SK-N-SH (cell line): ENCODE data around the gene C3orf22. TPM values are rescaled to one million over a fixed set of nuclear protein-coding genes. Genes with fewer than 3 reads are reported as not detected.

Source experiments
- CTCF ChIA-PET: fragments of 300-600, 350-600 bp; formaldehyde crosslinking; extraction: SDS; loops from one replicate; lab custom pipeline; 2021; lab: Yijun Ruan, JAX
- POLR2A ChIA-PET: fragments of 350-600 bp; sonication (Branson Sonifier 250); formaldehyde crosslinking; extraction: SDS; loops from one replicate; lab custom pipeline; 2020; ENCODE audit warnings: antibody characterized with exemption, inconsistent platforms; lab: Yijun Ruan, JAX
- DNase-seq: peaks from one replicate; pipeline ENCODE4 v3.0.0; 2012
- H2AFZ ChIP-seq: fragments of 200-600 bp; sonication (generic); 2 replicates; pipeline ENCODE4 v1.8.1; 2016; ENCODE audit warnings: antibody characterized with exemption, mild to moderate bottlenecking, low read depth
- H3F3A ChIP-seq: fragments of 200-600 bp; sonication (generic); replicated peaks from 2 replicates; pipeline ENCODE3; 2016; ENCODE audit warnings: antibody characterized with exemption, mild to moderate bottlenecking; ENCODE audit not compliant: insufficient read depth
- H3K27ac ChIP-seq, 2 experiments: fragments of 200-500 bp in 1 of 2; fragments of 200-600 bp in 1 of 2; sonication (Bioruptor generic) in 1 of 2; sonication (generic), shearing (Covaris generic) in 1 of 2; 2 replicates each; pipeline versions ENCODE4 v1.5.1 to v1.6.1; 2014 to 2016; ENCODE audit warnings: low read depth in 2 of 2, inconsistent platforms in 1 of 2, low read length in 1 of 2, mild to moderate bottlenecking in 1 of 2, mixed read lengths in 1 of 2
- H3K27me3 ChIP-seq: fragments of 200-600 bp; sonication (generic), shearing (Covaris generic); 2 replicates; pipeline ENCODE4 v1.6.1; 2016; ENCODE audit warnings: mixed run types; ENCODE audit not compliant: insufficient read depth
- H3K36me3 ChIP-seq, 2 experiments: fragments of 200-500 bp in 1 of 2; fragments of 200-600 bp in 1 of 2; sonication (Bioruptor generic) in 1 of 2; sonication (generic) in 1 of 2; replicated peaks in 1 of 2; 2 replicates each; pipeline versions ENCODE3 to v1.5.1; 2014 to 2016; ENCODE audit warnings: low read length in 1 of 2, mild to moderate bottlenecking in 1 of 2; ENCODE audit not compliant: insufficient read depth in 2 of 2, control insufficient read depth in 1 of 2
- H3K4me1 ChIP-seq, 2 experiments: fragments of 200-500 bp in 1 of 2; fragments of 200-600 bp in 1 of 2; sonication (Bioruptor generic) in 1 of 2; sonication (generic), shearing (Covaris generic) in 1 of 2; 2 replicates each; pipeline versions ENCODE4 v1.5.1 to v1.6.1; 2014 to 2016; ENCODE audit warnings: low read depth in 1 of 2, low read length in 1 of 2, mixed run types in 1 of 2; ENCODE audit not compliant: insufficient read depth in 2 of 2, control insufficient read depth in 1 of 2
- H3K4me2 ChIP-seq: fragments of 200-600 bp; sonication (generic), shearing (Covaris generic); 2 replicates; pipeline ENCODE4 v1.6.1; 2017; ENCODE audit warnings: mixed run types
- H3K4me3 ChIP-seq, 2 experiments: fragments of 200-500 bp in 1 of 2; fragments of 200-600 bp in 1 of 2; sonication (Bioruptor generic) in 1 of 2; sonication (generic), shearing (Covaris generic) in 1 of 2; 2 replicates each; pipeline versions ENCODE4 v1.5.1 to v1.8.1; 2014 to 2016; ENCODE audit warnings: low read depth in 2 of 2, inconsistent platforms in 1 of 2, low read length in 1 of 2, mild to moderate bottlenecking in 1 of 2, mixed read lengths in 1 of 2, moderate library complexity in 1 of 2
- H3K79me2 ChIP-seq: fragments of 200-600 bp; sonication (generic); 2 replicates; pipeline ENCODE4 v1.8.1; 2017; ENCODE audit warnings: mild to moderate bottlenecking; ENCODE audit not compliant: insufficient read depth
- H3K9ac ChIP-seq: fragments of 200-600 bp; sonication (generic); 2 replicates; pipeline ENCODE4 v1.6.1; 2017; ENCODE audit warnings: mixed run types
- H3K9me2 ChIP-seq: fragments of 200-600 bp; sonication (generic); 2 replicates; pipeline ENCODE4 v1.6.1; 2017; ENCODE audit warnings: mixed run types
- H3K9me3 ChIP-seq: fragments of 200-600 bp; sonication (generic); 2 replicates; pipeline ENCODE4 v1.6.1; 2017; ENCODE audit warnings: mixed run types, mild to moderate bottlenecking, moderate library complexity
- H4K20me1 ChIP-seq: fragments of 200-600 bp; sonication (generic); 2 replicates; pipeline ENCODE4 v1.6.1; 2017; ENCODE audit warnings: mild to moderate bottlenecking, mixed run types; ENCODE audit not compliant: insufficient read depth
- FOSL2 ChIP-seq: IDR thresholded peaks from 2 replicates; pipeline ENCODE4 v1.4.0; 2012; ENCODE audit warnings: low read depth, mild to moderate bottlenecking, moderate library complexity, borderline replicate concordance
- FOXM1 ChIP-seq: IDR thresholded peaks from 2 replicates; pipeline ENCODE4 v1.4.0; 2012; ENCODE audit warnings: low read depth, mild to moderate bottlenecking
- GATA2 ChIP-seq: sonication (generic); formaldehyde crosslinking; IDR thresholded peaks from 2 replicates; pipeline ENCODE4 v1.5.0; 2020; ENCODE audit warnings: mild to moderate bottlenecking, missing genetic modification reagents
- MXI1 ChIP-seq: IDR thresholded peaks from 2 replicates; pipeline ENCODE4 v1.6.1; 2012; ENCODE audit warnings: mild to moderate bottlenecking, low read depth, low read length, improper control_type of control experiment
- NRF1 ChIP-seq: IDR thresholded peaks from 2 replicates; pipeline ENCODE4 v1.6.1; 2012; ENCODE audit warnings: low read depth, mild to moderate bottlenecking, low read length
- POLR2AphosphoS5 ChIP-seq: IDR thresholded peaks from 2 replicates; pipeline ENCODE4 v1.6.1; 2012; ENCODE audit warnings: low read depth, low read length
- SMC3 ChIP-seq: IDR thresholded peaks from 2 replicates; pipeline ENCODE4 v1.6.1; 2012; ENCODE audit warnings: low read depth, low read length, improper control_type of control experiment
- TCF12 ChIP-seq: IDR thresholded peaks from 2 replicates; pipeline ENCODE4 v1.4.0; 2012
- ZBTB33 ChIP-seq: IDR thresholded peaks from 2 replicates; pipeline ENCODE4 v1.4.0; 2012; ENCODE audit warnings: low read depth, borderline replicate concordance
- WGBS: methylation state at CpG from one replicate; pipeline ENCODE4 v1.1.6; 2017; ENCODE audit warnings: low lambda C conversion rate; 5-methylcytosine and 5-hydroxymethylcytosine counted together
- polyA plus RNA-seq, 3 experiments: library from polyadenylated mRNA; depleted of rRNA; stranded (reverse); fragments of >200 nt; gene quantifications; 2 replicates each; pipeline ENCODE4 v1.2.3, GENCODE V29; 2012
- TF ChIP-seq, protein P1 (sequence below): IDR thresholded peaks from 2 replicates; pipeline ENCODE4 v1.4.0; 2012; ENCODE audit warnings: low read depth

C3orf22 gene
- polyA plus RNA-seq, 1 of the 3 experiments (the other 2 are of a cell fraction) = not detected

- TF ChIP-seq MXI1 = no peak
- TF ChIP-seq, protein P1, sequence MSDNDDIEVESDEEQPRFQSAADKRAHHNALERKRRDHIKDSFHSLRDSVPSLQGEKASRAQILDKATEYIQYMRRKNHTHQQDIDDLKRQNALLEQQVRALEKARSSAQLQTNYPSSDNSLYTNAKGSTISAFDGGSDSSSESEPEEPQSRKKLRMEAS = no peak
Measured at GRCh38 chr3:126525091-126525852, 33.5 kb downstream of the C3orf22 start (continued).

DNA sequence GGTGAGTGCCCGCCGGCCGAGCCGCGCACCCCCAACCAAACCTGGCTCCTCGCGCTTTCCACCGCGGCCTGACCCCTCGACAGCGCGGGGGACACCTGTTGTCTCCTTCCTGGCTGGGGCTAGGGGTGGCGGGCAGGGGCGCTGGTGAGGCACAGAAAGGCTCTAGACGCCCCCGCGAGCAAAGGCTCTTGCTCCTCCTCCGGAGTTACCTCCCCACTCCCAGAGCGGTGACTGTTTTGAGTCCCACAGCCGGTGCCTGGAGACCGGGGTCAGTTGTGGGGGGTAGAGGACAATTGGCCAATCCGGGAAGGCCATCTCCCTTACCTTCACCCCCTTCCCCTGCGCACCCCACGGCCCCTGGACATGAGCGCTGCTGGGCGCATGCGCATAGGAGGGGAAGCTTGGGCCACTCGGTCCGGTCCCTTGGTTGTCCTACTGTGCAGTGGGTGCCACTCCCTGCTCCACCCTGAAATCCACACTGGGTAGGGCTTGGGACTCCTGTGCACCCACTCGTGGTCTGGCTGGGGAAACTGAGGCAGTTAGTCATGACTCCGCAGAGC lies 34.2 kb downstream of the C3orf22 start:
- Histone ChIP-seq H3K9me2 (no peaks in the 10 kb centered on the region), H3K4me3 (peak overlapping the region; percentile 56 to 65), H3K27ac (no peak overlapping the region), H3F3A (no peaks in the 10 kb centered on the region), H3K9me3 (no peaks in the 10 kb centered on the region), H3K36me3 (no peaks in the 10 kb centered on the region), H3K9ac (no peak overlapping the region), H3K27me3 (no peaks in the 10 kb centered on the region; the same call in 1 of the 2 replicates), H3K4me1 (peaks cover 0 to 31% of the 10 kb centered on the region in 2 experiments; a peak in 1 of 4 replicates), H3K4me2 (peak overlapping the region; percentile 87), H2AFZ (peak overlapping the region; percentile 76; the same call in 1 of the 2 replicates), H4K20me1 (no peaks in the 10 kb centered on the region), H3K79me2 (no peaks in the 10 kb centered on the region)
- CTCF ChIA-PET = interaction anchor here (0.8 to 4.2 kb wide), 7 partner anchors 13 to 1023 kb away, joined by 3 to 45 read pairs (median 4); no protein-coding TSS in a partner anchor
- TF ChIP-seq SMC3 (no peak), ZBTB33 (no peak), TCF12 (no peak), GATA2 (CRISPR knock-in tag) (no peak), NRF1 (peak; percentile 57), FOSL2 (no peak), POLR2AphosphoS5 (no peak), FOXM1 (no peak)
- DNase-seq = peak; percentile 86
- 15% methylated on average over 12 of the region's 31 CpGs for WGBS
- POLR2A ChIA-PET = no interaction called here

DNA sequence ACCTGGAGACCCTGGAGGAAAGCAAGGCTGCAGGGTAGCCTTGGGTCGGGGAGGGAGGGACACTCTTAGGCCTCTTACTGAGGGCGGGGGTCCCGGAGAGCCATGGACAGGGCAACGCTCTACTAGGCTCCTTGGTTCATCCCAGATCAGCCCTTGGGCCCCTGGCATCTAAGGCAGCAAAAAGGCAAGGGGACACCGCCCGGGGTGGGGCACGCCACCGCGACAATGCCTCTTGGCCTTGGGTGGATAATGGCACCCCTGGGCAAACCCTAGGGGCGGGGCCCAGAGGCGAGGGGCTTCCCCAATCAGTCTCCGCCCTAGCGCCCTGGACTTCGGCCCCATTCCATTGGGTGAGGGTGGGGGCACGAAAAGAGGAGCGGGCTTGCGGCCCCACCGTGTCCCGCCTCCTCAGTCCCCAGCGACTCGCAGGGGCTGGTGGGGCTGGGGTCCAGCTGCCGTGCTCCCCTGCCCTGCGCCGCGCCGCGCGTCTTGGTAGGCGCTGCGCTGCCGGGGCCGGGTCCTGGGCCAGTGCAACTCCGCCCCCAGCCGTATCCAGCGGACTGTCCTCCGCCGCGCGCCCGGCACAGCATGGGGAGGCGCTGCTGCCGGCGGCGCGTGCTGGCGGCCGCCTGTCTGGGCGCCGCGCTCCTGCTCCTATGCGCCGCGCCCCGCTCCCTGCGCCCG lies 34.8 kb downstream of the C3orf22 start, which contains the start of gene CHST13:
Gene CHST13 (plus strand): TSS at position 411 of the 684 bp plus-strand sequence. CDS start 178 bp downstream, at position 589.
- H3F3A ChIP-seq = no peaks in the 10 kb centered on the region
- TF ChIP-seq MXI1 (peak; percentile 57; the same call in 1 of the 2 replicates), FOSL2 (no peak)
- no peaks in the 10 kb centered on the region for H3K36me3 ChIP-seq
- H3K4me1 ChIP-seq = peaks cover 0 to 25% of the 10 kb centered on the region in 2 experiments; a peak in 1 of 4 replicates
- DNase-seq = peak; percentile 91
- H4K20me1 ChIP-seq = no peaks in the 10 kb centered on the region
- no peak within 1 kb of the TSS for H3K9ac ChIP-seq
- peak within 1 kb of the TSS; percentile 56 to 65 for H3K4me3 ChIP-seq
- no peaks in the 10 kb centered on the region for H3K9me2 ChIP-seq
- no peaks in the 10 kb centered on the region for H3K79me2 ChIP-seq
- POLR2A ChIA-PET = interaction anchor here (0.6 kb wide), 1 partner anchor 11 kb away, joined by 3 read pairs; no protein-coding TSS in a partner anchor
- peak within 1 kb of the TSS; percentile 76; the same call in 1 of the 2 replicates for H2AFZ ChIP-seq
- peak within 1 kb of the TSS; percentile 87 for H3K4me2 ChIP-seq
- H3K9me3 ChIP-seq = no peaks in the 10 kb centered on the region
- no peaks in the 10 kb centered on the region; the same call in 1 of the 2 replicates for H3K27me3 ChIP-seq
- 15% methylated on average over 10 of the region's 56 CpGs for WGBS
- CTCF ChIA-PET = interaction anchor here (0.6 to 4.2 kb wide), 12 partner anchors 13 to 1024 kb away, joined by 3 to 45 read pairs (median 6); partner anchors contain the start of gene TXNRD3
- no peak within 1 kb of the TSS for H3K27ac ChIP-seq
